HG02884 (cell line): ENCODE data around the gene TSC22D2.
"Not testable (repeated sequence)": the region's sequence is repeated elsewhere in the genome, so short reads cannot be mapped to it uniquely, and the experiment has no call there.

Experiments
- ATAC-seq: cut with Tn5 transposase; IDR thresholded peaks from one replicate; pipeline ENCODE4 v1.9.1; 2021; ENCODE audit warnings: mild to moderate bottlenecking, moderate library complexity; ENCODE audit not compliant: unreplicated experiment

Gene TSC22D2

GRCh38 chr3:150446470-150446977 lies 38.4 kb downstream of the TSC22D2 start:
- ATAC-seq = no peak

- no peak for ATAC-seq
Measured at GRCh38 chr3:150447084-150447483, 39.0 kb downstream of the TSC22D2 start.

- no peak for ATAC-seq
Measured at GRCh38 chr3:150447631-150448465, 39.8 kb downstream of the TSC22D2 start.

GRCh38 chr3:150449169-150449721 lies 41.1 kb downstream of the TSC22D2 start:
- no peak for ATAC-seq

- ATAC-seq = no peak
Measured at GRCh38 chr3:150450916-150451315, 42.8 kb downstream of the TSC22D2 start.

GRCh38 chr3:150451329-150452048 lies 43.4 kb downstream of the TSC22D2 start:
- no peak for ATAC-seq

- no peak for ATAC-seq
Measured at GRCh38 chr3:150453353-150453752, 45.3 kb downstream of the TSC22D2 start.

- ATAC-seq = no peak
Measured at GRCh38 chr3:150454085-150454484, 46.0 kb downstream of the TSC22D2 start.

GRCh38 chr3:150454622-150455021 lies 46.5 kb downstream of the TSC22D2 start:
- ATAC-seq = no peak

- ATAC-seq = no peak
Measured at GRCh38 chr3:150455341-150455740, 47.2 kb downstream of the TSC22D2 start.

- ATAC-seq = no peak
Measured at GRCh38 chr3:150458001-150458400, 49.9 kb downstream of the TSC22D2 start.

- ATAC-seq = no peak
Measured at GRCh38 chr3:150460484-150460883, 52.4 kb downstream of the TSC22D2 start.

- ATAC-seq = no peak
Measured at GRCh38 chr3:150461399-150461798, 53.3 kb downstream of the TSC22D2 start.

GRCh38 chr3:150462108-150462507 lies 54.0 kb downstream of the TSC22D2 start:
- no peak for ATAC-seq

- ATAC-seq = no peak
Measured at GRCh38 chr3:150464684-150465083, 56.6 kb downstream of the TSC22D2 start.

GRCh38 chr3:150467381-150467780 lies 59.3 kb downstream of the TSC22D2 start:
- ATAC-seq = no peak

- no peak for ATAC-seq
Measured at GRCh38 chr3:150469031-150469930, 61.2 kb downstream of the TSC22D2 start.

GRCh38 chr3:150469931-150470740 lies 62.0 kb downstream of the TSC22D2 start:
- ATAC-seq = no peak

GRCh38 chr3:150472421-150472820 lies 64.3 kb downstream of the TSC22D2 start:
- ATAC-seq = no peak

- ATAC-seq = not testable (repeated sequence)
Measured at GRCh38 chr3:150473161-150473560, 65.1 kb downstream of the TSC22D2 start.
